Measurements from ENCODE around the gene CDH13.

Gene CDH13

GRCh38 chr16:83602761-83603722 is 976.3 kb downstream of the CDH13 start:
- DNase-seq: no peak

DNA sequence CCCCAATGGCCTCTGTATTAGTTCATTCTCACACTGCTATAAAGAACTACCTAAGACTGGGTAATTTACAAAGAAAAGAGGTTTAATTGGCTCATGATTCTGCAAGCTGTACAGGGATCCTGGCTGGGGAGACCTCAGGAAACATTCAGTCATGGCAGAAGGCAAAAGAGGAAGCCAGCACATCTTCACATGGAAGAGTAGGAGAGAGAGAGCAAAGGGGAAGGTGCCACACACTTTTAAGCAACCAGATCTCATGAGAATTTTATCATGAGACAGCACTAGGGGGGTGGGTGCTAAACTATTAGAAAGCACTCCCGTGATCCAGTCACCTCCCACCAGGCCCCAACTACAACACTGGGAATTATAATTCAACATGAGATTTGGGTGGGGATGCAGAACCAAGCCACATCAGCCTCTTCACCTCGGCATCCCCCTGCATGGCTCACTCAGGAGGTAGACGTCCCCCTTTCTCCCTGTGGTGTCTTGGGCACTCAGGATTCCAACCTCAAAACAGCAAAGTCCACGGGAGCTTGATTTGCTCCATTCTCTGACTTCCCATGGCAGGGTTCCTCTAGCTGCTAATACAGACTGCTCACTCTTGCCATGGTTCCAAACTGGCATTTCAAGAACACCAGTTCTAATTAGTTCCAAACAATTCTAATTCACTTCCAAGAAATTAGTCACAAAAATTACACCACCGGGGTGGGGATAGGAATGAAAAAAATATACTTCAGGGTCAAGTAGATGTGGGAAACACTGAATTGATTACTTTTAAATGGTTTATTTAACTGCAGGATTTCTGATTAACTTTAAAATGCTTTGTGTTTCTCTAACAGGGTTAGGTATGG is 977.2 kb downstream of the CDH13 start:
- no peak for DNase-seq

GRCh38 chr16:83606486-83607030 is 979.8 kb downstream of the CDH13 start:
- DNase-seq: no peak

DNA sequence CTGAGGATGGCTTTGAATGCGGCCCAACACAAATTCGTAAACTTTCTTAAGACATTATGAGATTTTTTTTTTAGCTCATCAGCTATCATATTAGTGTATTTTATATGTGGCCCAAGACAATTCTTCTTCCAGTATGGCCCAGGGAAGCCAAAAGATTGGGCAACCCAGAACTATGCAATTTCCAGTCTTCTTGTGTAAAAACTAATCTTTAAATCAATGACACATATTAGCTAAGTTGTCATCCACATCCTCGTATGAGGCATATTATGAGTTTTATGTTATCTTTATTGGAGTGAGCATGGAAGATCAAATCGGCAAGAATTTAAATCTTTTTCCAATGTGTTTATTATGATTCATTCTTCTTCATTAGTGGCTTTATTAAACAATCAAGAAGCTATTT is 982.4 kb downstream of the CDH13 start:
- DNase-seq: no peak

- no peak for DNase-seq
Measured at GRCh38 chr16:83615141-83615952, 988.6 kb downstream of the CDH13 start.

GRCh38 chr16:83615953-83616350 is 989.2 kb downstream of the CDH13 start:
- no peak for DNase-seq

- DNase-seq: no peak
Measured at GRCh38 chr16:83619381-83620150, 992.8 kb downstream of the CDH13 start.

DNA sequence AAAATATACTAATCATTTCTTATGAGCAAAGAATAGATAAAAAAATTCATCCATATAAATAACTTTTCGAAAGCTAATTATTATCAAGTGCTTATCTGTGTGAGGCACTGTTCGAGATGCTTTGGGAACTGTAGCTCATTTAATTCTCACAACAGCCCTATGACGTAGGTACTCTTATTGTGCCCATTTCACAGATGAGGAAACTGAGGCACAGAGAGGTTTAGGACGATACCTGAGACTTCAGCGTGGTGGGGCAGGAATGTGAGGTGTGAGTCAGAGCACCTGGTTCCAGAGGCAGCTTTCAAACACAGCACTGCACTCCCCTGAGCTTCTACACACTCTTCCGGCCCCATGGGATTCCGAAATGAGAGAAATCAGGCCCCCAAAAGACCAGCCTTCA is 995.2 kb downstream of the CDH13 start:
- no peak for DNase-seq

DNA sequence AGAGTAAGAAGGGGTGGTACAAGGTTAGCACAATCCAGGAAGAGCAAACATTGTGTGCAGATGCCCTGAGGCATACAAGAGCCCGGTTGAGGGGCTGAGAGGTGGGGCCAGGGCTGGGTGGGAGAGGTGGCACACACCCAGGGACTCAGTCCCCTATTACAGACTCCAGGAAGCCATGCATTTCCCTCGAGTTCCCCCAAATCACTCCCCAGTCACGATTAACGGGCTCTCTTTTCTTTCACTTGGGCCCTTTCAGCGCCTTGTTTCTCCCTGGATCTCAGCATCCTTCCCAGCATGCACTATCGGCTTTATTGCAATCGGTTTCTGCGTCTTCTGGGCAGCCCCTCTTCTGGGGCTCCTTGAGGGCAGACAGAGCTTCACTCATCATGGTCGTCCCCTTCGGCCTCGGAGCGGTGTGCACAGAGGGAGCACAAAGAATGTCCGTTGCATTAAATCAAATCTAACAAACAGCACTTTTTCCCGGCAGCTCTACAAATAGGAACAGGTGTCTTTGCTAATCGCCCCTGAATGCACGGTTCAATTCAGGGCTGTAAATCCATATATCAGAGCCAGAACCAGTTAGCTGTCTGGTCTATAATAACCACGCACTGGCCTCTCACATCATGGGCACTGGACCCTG is 996.4 kb downstream of the CDH13 start:
- no peak for DNase-seq

DNA sequence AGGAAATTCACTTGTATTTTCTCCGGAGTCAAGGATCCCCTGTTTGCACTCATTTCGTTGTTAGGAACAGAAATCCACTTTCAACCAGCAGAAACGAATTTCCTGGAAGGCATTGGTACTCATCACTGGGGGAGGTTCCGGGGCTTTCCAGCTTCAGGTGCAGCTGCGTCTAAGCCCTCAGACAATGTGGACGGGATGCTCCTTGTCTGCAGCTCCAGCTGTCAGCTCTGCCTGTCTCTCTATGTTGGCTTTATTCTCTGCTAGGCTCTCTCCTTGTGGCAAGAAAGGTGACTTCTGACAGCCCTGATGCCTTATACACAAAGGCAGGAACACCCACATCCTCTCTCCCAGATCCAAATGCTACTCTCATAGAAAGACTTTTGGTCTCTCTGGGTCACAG is 997.1 kb downstream of the CDH13 start:
- no peak for DNase-seq

DNA sequence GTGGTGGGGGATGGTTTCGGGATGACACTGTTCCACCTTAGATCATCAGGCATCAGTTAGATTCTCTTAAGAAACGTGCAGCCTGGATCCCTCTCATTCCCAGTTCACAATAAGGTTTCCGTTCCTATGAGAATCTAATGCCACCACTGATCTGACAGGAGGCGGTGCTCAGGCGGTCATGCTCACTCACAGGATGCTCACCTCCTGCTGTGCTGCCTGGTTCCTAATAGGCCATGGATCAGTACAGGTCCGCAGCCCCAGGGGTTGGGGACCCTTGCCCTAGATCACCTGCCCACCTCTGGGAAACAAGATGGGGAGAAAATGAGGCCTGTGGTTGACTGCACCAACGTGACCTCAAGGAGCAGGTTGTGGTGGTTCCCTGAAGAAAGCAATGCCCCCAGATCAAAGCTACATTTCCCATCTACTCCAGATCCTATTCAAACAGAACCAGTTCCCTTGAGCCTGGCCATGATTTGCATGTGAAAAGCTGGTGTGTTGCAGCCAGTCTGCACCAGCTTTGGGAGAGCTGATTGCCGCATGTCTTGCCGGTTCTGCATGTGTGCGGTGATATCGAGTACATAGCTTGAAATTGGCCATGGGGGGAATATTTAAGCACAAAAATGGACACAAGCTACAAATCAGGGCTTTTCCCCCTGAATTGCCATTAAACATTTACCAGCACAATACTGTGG is 997.8 kb downstream of the CDH13 start:
- DNase-seq: no peak

DNA sequence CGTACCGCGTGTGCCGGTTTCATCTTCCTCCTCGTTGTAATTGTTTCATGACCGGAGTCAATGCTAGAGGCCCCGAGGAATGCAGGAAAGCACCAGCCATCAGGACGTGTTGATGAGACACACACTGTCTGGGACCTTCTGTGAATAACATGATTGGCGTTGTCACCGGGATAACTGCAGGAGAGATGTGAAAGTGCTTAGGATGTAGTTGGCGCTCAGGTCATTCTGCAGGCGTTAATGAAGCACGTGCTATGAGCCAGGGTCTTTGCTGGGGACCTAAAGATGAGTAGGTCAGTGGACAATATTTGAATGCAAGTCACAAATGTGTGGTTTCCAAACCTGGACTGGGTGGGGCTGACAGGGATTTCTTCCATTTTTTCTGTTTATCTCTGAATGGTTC is 999.4 kb downstream of the CDH13 start:
- DNase-seq: no peak

DNA sequence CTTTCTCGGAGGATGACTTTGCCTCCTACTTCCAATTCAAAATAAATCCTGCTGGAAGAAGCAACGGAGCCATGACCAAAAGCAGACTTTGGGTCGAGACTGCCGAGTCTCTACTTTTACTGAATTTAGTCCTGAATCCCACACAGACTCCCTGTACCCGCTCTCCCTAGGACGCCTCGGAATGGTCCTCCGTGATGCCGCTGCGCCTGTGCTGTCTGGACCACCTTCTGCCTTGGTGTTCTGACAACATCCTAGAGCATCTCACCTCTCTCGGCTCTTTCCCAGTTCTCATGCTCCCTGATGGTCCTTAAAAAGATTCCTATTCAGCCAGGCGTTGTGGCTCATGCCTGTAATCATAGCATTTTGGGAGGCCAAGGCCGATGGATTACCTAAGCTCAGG is 999.9 kb downstream of the CDH13 start:
- DNase-seq: no peak

- no peak for DNase-seq
Measured at GRCh38 chr16:83627996-83628395, 1001.2 kb downstream of the CDH13 start.

DNA sequence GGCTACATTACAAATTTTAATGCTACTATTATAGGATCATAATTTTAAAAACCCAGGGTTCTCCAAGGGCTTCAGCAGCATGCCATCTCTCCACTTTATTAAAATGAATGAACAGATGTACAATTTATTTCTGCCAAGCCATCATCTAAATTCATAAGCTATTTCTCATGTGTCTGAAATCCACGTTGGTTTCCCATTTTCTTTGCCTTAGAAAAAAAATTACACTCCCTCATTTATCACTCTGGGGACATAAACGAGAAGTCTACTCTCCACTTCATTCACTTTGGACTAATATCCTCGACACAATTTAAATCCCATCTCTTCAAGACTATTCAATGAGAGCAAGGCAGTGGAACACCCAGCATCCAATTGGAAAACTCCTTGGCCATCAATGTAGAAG is 1002.7 kb downstream of the CDH13 start:
- no peak for DNase-seq

GRCh38 chr16:83629836-83630235 is 1003.1 kb downstream of the CDH13 start:
- DNase-seq: no peak

DNA sequence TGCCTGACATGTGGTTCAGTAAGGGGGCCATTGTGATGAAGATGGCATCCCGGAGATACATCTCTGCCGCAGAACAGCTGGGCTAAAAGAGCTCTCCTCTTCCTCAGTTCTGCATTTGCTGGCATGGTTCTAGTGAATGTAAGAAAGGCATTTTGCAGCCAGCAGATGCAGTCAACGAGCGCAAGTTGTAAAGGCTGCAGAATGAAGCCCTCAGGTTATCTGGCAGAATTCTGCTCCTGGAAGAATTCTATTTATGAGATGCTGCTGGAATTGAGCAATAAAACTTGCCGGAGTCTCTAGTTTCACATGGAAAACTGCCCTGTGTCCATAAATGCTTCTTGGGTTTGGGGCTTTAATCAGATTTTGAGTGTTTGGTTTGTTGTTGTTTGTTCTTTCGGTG is 1004.2 kb downstream of the CDH13 start:
- DNase-seq: no peak

- no peak for DNase-seq
Measured at GRCh38 chr16:83633286-83633685, 1006.5 kb downstream of the CDH13 start.

GRCh38 chr16:83648347-83648746 is 1021.6 kb downstream of the CDH13 start:
- no peak for DNase-seq

GRCh38 chr16:83651871-83652270 is 1025.1 kb downstream of the CDH13 start:
- no peak for DNase-seq

DNA sequence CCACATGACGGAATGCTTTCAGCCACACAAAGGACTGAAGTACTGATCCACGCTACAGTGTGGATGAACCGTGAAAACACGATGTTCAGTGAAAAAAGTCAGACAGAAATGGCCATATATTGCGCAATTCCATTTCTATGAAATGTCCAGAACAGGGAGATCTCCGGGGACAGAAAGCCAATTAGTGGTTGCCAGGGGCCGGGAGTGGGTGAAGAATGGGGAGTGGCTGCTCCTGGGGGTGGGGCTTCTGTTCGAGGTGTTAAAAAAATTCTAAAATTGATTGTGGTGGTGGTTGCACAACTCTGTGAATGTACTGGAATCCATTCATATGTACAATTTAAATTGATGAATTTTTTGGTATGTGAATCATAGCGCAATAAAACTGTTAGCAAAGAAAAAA is 1026.2 kb downstream of the CDH13 start:
- no peak for DNase-seq

All from DMS 273 treated with DMSO at 0.1 percent for 48 hours (cell line).